NCI-H774 (cell line): Measurements from ENCODE around the gene USP48.
"Not testable (repeated sequence)": the region's sequence is repeated elsewhere in the genome, so short reads cannot be mapped to it uniquely, and the experiment has no call there.

ENCODE experiments used
- DNase-seq: peaks from one replicate; lab custom pipeline; 2025; lab: John Stamatoyannopoulos, UW

Gene USP48

DNA sequence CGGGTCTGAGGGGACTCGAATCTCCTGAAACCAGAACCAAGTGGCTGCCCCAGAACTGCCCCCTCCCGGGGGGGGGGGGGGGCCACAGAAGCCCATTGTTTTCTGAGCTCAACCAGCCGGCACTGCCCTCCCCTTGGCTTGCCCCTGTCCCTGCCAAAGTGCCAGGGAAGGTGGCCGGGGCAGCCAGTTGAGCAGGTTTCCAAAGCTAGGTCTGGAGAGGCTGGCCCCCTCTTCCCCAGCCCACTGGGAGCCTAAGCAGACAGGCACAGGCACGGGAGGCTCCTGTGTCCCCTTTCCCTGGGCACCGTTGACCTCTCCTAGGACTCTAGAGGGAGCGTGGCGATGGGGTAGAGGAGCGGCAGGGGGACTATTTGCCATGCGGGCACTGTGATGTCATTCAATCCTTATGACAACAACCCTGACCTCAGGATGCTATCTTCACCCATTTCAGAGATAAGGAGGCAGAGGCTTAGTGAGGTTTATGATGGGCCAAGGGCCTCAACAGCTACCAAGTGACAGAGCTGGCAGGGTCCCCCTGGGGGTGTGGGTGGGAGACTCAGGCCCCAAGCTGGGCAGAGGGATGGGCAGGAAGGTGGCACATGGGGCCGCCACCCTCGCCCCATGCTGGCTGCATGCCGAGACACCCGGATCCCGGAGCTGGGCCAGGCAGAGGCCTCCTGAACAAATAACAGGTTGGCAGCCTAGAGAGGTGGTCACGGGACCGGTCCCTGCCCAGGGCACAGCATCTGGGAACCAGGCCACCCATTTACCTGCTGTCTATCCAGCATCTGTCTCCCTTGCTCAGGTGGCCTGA, 148.8 kb downstream of the USP48 start:
- no peak for DNase-seq

DNA sequence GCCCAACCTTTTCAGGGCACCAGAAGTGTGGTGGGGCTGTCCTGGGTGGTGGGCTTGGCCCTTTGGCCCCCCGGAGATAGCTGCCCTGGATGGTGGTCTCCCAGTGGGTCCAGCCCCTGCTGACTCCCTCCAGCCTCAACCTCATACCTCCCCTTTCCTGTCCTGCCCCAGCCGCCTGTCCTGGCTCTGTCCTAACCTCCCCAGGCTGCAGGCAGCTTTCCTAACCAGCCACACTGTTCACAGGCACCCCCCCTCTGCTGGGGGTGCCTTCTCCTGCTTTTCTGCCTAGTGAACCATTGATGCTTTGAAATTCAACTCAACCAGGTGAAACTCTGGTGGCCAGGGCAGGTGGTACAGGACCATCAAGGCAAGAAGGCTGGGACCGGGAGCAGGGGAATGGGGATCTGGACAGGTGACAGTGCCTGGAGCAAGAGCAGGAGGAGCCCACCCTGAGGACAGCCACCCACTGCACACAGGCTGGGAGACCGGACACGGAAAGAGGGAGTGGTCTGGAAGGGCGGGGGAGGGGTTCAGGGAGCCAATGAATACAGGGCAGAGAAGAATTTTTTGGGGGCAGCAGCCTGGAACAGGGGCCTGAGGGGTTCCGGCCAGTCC, 149.7 kb downstream of the USP48 start:
- DNase-seq = no peak

DNA sequence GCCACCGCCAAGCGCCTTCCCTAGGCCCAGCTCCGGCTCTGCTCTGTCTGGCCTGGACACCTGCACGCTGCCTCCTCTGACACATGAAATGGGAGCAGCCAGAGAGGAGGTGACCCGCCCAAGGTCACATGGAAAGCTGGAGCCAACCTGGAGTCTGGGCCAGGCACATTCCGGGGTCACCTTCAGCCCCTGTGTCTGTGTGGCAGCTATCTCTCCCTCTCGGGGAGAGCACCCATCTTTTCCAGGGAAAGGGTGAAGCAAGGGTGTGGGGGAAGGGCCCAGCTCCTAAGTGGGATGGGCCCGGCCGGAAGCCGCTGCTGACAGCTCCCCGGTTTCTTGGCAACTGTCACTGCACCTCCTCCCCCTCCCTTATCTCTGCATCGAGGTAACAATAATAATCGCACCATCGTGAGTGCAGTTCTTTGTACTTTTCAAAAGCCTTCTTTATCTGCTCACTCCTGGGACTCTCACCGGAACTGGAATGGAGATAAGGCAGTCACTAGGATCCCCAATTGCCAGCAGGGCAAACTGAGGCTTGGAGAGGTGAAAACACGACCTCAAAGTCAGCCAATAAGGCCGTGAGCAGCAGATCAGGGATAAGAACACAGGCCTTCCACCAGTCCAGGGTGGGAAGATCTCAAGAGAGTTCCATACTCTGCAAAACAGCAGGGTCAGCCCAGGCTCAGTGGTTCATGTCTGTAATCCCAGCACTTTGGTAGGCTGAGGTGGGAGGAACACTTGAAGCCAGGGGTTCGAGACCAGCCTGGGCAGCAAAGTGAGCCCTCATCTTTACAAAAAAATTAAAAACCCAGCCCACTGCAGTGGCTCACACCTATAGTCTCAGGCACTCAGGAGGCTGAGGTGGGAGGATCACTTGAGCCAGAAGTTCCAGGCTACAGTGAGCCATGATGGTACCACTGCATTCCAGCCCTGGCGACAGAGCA, 150.7 kb downstream of the USP48 start:
- no peak for DNase-seq

DNA sequence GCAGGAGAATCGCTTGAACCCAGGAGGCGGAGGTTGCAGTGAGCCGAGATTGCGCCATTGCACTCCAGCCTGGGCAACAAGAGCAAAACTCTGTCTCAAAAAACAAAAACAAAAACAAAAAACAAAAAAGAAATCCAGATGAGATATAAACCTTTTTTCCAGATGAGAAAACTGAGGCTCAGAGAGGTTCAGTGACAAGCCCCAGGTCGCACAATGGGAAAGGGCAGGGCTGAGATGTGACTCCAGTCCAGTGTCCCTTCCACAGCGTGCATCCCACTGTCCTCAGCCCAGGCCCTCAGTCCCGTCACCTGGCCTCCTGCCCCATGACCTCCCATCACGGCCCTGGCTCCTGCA, 151.4 kb downstream of the USP48 start:
- not testable (repeated sequence) for DNase-seq

DNA sequence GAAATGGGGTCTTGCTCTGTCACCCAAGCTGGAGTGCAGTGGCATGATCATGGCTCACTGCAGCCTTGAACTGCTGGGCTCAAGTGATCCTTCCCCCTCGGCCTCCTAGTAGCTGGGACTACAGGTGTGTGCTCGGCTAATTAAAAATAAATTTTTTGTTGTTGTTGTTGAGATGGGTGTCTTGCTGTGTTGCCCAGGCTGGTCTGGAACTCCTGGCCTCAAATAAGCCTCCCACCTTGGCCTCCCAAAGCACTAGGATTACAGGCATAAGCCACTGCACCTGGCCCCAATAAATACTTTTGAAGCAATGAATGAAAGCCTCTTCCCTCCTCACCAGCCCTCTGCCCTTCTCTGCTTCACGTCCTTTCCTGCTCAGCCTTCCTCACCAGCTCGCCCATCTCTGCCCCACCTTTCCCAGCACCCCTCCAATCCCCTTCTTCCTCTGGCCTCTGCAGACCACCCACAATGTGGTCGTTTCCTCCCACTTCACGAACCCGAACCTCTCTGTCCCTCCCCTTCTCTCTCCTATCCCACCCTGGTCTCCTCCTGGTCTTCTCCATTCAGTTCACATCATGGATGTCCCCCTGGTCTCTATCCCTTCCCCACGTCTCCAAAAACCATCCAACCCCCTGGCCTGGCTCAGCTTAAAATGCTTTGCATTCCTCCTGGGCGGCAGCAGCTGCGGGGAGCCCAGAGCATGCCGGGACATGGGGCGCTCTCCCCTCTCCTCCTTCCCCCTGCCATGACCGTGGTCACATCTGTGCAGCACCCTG, 152.2 kb downstream of the USP48 start:
- DNase-seq = no peak

DNA sequence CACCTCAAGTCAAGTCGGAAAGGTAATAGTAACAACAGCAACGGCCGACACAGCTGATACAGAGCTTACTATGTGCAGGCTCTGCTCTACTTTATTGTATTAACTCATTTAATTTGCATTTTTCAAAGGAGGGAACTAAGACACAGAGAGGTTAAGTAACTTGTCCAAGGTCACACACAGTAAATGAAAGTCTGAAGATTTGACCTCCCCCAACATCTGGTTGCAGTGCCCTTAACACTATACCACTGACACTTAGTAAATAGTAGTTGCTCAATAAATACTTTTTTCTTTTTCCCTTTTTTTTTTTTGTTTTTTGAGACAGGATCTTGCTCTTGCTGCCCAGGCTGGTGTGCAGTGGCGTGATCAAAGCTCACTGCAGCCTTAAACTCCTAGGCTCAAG, 153.0 kb downstream of the USP48 start:
- DNase-seq = no peak

DNA sequence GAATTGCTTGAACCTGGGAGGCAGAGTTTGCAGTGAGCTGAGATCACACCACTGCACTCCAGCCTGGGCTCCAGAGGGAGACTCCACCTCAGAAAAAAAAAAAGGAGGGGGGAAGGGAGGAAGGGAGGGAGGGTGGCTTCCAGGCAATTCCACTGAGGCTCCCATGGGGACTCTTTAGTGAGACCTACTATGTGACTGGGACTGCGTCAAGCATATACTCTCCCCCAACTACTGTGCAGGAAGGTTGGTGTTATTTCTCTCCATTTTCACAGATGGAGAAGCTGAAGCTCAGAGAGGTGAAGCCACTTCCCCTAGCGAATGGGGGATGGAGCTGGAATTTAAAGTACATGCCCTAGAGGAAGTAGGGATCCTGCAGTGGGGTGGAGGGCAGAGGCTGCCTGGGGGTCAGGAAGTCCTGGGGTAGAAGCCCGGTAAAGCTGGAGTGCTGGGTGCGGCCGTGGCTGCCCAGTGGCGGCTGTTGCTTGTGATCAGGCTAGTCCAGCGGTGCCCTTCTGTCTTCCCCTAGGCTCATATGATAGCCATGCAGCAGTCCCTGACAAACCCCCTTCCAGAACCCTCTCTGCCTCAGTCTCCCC, 154.1 kb downstream of the USP48 start:
- DNase-seq = no peak
